Measurements from ENCODE around the gene GLTP. TPM values are rescaled to one million over a fixed set of nuclear protein-coding genes. Genes with fewer than 3 reads are reported as not detected.

The GLTP gene
- total and polyA plus RNA-seq, 2 of the 4 experiments (the other 2 are of a cell fraction): 34.4 to 58.4 TPM

GRCh38 chr12:109896188-109896587 is 15.8 kb upstream of the GLTP start:
- Histone ChIP-seq H2BK20ac (ENCODE audit: low read depth, low read length) (no peak overlapping the region), H3K4me1 (ENCODE audit: control insufficient read depth, insufficient read depth, low read length) (peaks cover 3% of the 10 kb centered on the region; the same call in 1 of the 2 replicates), H3K27ac (ENCODE audit: insufficient read depth, low read length) (no peak overlapping the region), H2BK120ac (ENCODE audit: low read depth, low read length) (no peak overlapping the region), H3K4me3 (ENCODE audit: insufficient read depth, low read depth, low read length) (no peak overlapping the region), H4K8ac (ENCODE audit: low read depth in 2 of 2, low read length in 2 of 2) (no peak overlapping the region), H2AK5ac (ENCODE audit: low read depth, low read length) (no peak overlapping the region), H3K4ac (ENCODE audit: low read depth, low read length) (no peak overlapping the region), H3K79me1 (ENCODE audit: low read depth in 1 of 2, low read length in 2 of 2) (peaks cover 5 to 17% of the 10 kb centered on the region in 2 experiments), H3K27me3 (ENCODE audit: control insufficient read depth, insufficient read depth, low read length) (no peaks in the 10 kb centered on the region; the same call in 1 of the 2 replicates), H2BK5ac (ENCODE audit: low read depth, low read length, poor library complexity, severe bottlenecking) (no peak overlapping the region), H3K14ac (replicated peaks; ENCODE audit: low read depth, low read length) (no peak overlapping the region), H4K91ac (ENCODE audit: insufficient read depth, low read depth, low read length) (no peak overlapping the region), H3K36me3 (ENCODE audit: control insufficient read depth, insufficient read depth, low read length) (no peaks in the 10 kb centered on the region), H3K56ac (ENCODE audit: extremely low read depth, insufficient read depth, low read length) (no peak overlapping the region), H3K4me2 (ENCODE audit: low read depth, low read length) (no peak overlapping the region), H2AK9ac (replicated peaks; ENCODE audit: low read depth, low read length, poor library complexity) (no peak overlapping the region), H3K9me3 (ENCODE audit: control insufficient read depth, insufficient read depth, low read length) (no peaks in the 10 kb centered on the region), H3K23ac (ENCODE audit: low read depth, low read length) (no peak overlapping the region), H3K9ac (ENCODE audit: low read depth, low read length) (no peak overlapping the region), H2BK15ac (ENCODE audit: low read depth, low read length) (no peak overlapping the region), H4K20me1 (ENCODE audit: insufficient read depth, low read length) (no peaks in the 10 kb centered on the region), H2AFZ (replicated peaks; ENCODE audit: low read length, poor library complexity) (no peak overlapping the region), H4K5ac (ENCODE audit: low read depth, low read length) (no peak overlapping the region), H3K18ac (ENCODE audit: low read depth, low read length) (no peak overlapping the region), H3K9me1 (ENCODE audit: insufficient read depth, low read length) (peaks cover 4% of the 10 kb centered on the region; the same call in 1 of the 2 replicates)
- intact Hi-C loops (cut with micrococcal nuclease): no loop called here
- ChIA-PET CTCF (no interaction called here), POLR2A (ENCODE audit: unreplicated experiment) (no interaction called here)
- no peak for ATAC-seq (ENCODE audit: low read depth)
- no TSS peak for BruUV-seq (replicated peaks)
- dilution Hi-C loops (cut with HindIII; ENCODE audit: low sequenced_read_pairs, unreplicated experiment): no loop called here
- DNase-seq: no peak
- in situ Hi-C loops (cut with MboI; ENCODE audit: low sequenced_read_pairs): no loop called here
- no CpG with 5 or more reads among the region's 6 CpGs for WGBS, 2 experiments (ENCODE audit: extremely low coverage in 2 of 2, insufficient read length in 1 of 2)
- no peak for TF ChIP-seq CTCF (conservative IDR thresholded peaks at IDR 0.05; ENCODE audit: low read depth, low read length)
- TF ChIP-seq CEBPB (IDR thresholded peaks at IDR 0.05; ENCODE audit: low read depth, low read length): no peak
- TF ChIP-seq ELK1 (IDR thresholded peaks at IDR 0.05; ENCODE audit: borderline replicate concordance, low read depth, low read length): no peak
